Sigmoid colon (tissue), 4 donors: ENCODE measurements around the gene RESF1.

Experiments used
- EP300 ChIP-seq, 4 donors: sonication (generic); formaldehyde crosslinking; IDR thresholded peaks; one replicate each; pipeline ENCODE4 v1.6.1; 2017; ENCODE audit warnings: antibody characterized with exemption in 4 of 4
- POLR2A ChIP-seq, 2 donors: fragments of 450-650 bp; IDR thresholded peaks; one replicate each; pipeline ENCODE4 v1.6.1; 2016; ENCODE audit warnings: antibody characterized with exemption in 2 of 2, mild to moderate bottlenecking in 2 of 2, moderate library complexity in 2 of 2
- POLR2AphosphoS5 ChIP-seq, 4 donors: sonication (generic); formaldehyde crosslinking; IDR thresholded peaks; one replicate each; pipeline ENCODE4 v1.6.1; 2017; ENCODE audit warnings: antibody characterized with exemption in 4 of 4
- TF ChIP-seq, protein P1 (sequence below), 4 experiments: fragments of 450-650 bp in 3 of 4; fragments of 200-600 bp in 1 of 4; IDR thresholded peaks; one replicate each; pipeline ENCODE4 v1.5.1; 2016 to 2019; ENCODE audit warnings: antibody characterized with exemption in 4 of 4, mild to moderate bottlenecking in 3 of 4, moderate library complexity in 2 of 4

DNA sequence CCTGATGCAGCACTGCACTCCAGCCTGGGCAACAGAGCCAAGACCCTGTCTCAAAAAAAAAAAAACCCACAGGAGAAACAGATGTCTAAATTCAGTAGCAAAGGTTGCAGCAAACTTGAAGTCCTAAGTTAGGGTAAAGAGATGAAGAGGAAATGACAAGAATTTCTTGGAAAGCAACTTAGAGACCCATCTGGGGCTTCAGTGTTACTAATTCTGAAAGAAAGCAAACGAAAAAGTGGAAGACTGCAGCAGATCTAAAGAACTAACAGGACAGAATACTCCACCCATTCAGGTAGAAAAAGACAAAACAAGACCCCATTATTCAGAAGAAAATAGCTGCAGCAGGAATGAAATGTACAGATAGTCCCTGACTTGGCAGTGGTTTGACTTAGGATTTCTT lies 31.9 kb downstream of the RESF1 start:
- TF ChIP-seq EP300 (IDR thresholded peaks at IDR 0.05): no peak
- TF ChIP-seq, protein P1, sequence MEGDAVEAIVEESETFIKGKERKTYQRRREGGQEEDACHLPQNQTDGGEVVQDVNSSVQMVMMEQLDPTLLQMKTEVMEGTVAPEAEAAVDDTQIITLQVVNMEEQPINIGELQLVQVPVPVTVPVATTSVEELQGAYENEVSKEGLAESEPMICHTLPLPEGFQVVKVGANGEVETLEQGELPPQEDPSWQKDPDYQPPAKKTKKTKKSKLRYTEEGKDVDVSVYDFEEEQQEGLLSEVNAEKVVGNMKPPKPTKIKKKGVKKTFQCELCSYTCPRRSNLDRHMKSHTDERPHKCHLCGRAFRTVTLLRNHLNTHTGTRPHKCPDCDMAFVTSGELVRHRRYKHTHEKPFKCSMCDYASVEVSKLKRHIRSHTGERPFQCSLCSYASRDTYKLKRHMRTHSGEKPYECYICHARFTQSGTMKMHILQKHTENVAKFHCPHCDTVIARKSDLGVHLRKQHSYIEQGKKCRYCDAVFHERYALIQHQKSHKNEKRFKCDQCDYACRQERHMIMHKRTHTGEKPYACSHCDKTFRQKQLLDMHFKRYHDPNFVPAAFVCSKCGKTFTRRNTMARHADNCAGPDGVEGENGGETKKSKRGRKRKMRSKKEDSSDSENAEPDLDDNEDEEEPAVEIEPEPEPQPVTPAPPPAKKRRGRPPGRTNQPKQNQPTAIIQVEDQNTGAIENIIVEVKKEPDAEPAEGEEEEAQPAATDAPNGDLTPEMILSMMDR (IDR thresholded peaks at IDR 0.05): no peak
- no peak for TF ChIP-seq POLR2A (IDR thresholded peaks at IDR 0.05)
- TF ChIP-seq POLR2AphosphoS5 (IDR thresholded peaks at IDR 0.05): no peak
